Measurements from ENCODE around the gene HRH1.
"Not testable (repeated sequence)": the region's sequence is repeated elsewhere in the genome, so short reads cannot be mapped to it uniquely, and the experiment has no call there.

The HRH1 gene, protein sequence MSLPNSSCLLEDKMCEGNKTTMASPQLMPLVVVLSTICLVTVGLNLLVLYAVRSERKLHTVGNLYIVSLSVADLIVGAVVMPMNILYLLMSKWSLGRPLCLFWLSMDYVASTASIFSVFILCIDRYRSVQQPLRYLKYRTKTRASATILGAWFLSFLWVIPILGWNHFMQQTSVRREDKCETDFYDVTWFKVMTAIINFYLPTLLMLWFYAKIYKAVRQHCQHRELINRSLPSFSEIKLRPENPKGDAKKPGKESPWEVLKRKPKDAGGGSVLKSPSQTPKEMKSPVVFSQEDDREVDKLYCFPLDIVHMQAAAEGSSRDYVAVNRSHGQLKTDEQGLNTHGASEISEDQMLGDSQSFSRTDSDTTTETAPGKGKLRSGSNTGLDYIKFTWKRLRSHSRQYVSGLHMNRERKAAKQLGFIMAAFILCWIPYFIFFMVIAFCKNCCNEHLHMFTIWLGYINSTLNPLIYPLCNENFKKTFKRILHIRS

DNA sequence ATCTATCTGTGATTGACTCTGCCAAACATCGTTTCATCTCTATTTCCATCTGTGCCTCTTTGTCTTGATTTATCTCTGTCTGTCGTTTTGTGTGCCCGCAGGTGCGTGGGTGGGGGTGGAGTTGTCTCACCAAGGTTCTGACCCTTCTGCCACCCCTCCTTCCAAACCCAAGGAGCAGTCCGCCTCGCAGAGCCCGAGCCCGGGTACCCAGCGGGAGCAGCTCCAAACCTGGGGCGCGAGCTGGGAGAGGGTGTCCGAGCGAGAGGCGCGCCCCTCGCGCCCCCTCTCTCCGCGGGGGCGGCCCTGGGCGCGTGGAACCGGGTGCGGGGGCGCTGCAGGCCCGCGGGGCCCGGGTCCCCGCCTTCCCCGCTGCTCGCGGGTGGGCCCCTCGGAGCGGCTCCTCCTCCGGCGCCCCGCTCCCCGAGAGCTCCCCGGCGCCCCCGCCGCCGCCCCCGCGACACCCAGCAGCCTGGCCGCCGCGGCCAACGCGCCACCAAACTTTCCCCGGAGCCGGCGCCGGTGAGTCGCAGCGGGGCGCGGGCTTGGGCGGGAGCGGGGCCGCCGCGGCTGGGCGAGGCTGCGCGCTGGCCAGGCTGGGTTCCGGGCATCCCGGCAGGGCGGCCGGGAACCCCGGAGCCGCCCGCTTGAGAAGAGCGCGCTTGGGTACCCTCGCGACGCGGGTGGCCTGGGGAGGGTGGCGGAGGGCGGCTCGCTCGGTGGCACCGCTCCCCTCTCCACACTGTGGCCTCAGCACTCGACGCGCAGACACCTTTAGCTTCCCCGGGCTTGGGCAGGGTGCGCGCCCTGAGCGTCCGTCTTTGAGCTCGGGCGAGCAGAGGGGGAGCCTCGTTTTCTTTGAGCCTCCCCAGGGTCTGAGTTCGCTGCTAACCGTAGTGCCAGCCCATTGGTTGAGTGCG lies at the start of gene HRH1:
HRH1 (plus strand) TSS at position 458 of the 917 bp plus-strand sequence. CDS start 104,545 bp downstream, outside the sequence.
- no peak for DNase-seq (ENCODE audit: low spot score)

DNA sequence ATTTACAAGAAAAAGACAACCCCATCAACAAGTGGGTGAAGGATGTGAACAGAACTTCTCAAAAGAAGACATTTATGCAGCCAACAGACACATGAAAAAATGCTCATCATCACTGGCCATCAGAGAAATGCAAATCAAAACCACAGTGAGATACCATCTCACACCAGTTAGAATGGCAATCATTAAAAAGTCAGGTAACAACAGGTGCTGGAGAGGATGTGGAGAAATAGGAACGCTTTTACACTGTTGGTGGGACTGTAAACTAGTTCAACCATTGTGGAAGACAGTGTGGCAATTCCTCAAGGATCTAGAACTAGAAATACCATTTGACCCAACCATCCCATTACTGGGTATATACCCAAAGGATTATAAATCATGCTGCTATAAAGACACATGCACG lies 41.0 kb upstream of the HRH1 start:
- DNase-seq (ENCODE audit: low spot score), result not testable (repeated sequence)

- DNase-seq (ENCODE audit: low spot score), result no peak
Observed at GRCh38 chr3:11115548-11115947, 38.7 kb upstream of the HRH1 start.

- no peak for DNase-seq (ENCODE audit: low spot score)
Observed at GRCh38 chr3:11116336-11117059, 37.8 kb upstream of the HRH1 start.

DNA sequence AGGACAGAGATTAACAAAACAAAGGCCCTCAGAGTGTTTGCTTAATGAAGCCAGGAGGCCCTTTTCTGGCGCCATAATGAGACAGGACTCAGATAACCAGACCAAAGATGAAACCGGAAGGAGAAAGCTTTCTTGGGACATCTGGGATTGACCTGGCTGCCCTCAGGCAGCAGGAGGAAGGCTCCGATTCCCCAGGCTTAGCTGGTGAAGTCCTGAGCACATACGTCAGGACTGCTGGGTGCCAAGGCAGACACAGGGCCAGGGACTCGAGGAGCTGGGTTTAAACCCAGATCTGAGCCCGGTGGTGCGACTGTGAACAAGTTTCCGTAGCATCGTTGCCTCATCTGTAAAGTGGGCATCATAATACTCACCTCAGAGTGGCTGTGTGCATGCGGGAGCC lies 36.7 kb upstream of the HRH1 start:
- DNase-seq (ENCODE audit: low spot score), result no peak

GRCh38 chr3:11118181-11118682 lies 36.1 kb upstream of the HRH1 start:
- no peak for DNase-seq (ENCODE audit: low spot score)

- DNase-seq (ENCODE audit: low spot score), result no peak
Observed at GRCh38 chr3:11120091-11120805, 34.0 kb upstream of the HRH1 start.

- DNase-seq (ENCODE audit: low spot score), result no peak
Observed at GRCh38 chr3:11126653-11127052, 27.6 kb upstream of the HRH1 start.

DNA sequence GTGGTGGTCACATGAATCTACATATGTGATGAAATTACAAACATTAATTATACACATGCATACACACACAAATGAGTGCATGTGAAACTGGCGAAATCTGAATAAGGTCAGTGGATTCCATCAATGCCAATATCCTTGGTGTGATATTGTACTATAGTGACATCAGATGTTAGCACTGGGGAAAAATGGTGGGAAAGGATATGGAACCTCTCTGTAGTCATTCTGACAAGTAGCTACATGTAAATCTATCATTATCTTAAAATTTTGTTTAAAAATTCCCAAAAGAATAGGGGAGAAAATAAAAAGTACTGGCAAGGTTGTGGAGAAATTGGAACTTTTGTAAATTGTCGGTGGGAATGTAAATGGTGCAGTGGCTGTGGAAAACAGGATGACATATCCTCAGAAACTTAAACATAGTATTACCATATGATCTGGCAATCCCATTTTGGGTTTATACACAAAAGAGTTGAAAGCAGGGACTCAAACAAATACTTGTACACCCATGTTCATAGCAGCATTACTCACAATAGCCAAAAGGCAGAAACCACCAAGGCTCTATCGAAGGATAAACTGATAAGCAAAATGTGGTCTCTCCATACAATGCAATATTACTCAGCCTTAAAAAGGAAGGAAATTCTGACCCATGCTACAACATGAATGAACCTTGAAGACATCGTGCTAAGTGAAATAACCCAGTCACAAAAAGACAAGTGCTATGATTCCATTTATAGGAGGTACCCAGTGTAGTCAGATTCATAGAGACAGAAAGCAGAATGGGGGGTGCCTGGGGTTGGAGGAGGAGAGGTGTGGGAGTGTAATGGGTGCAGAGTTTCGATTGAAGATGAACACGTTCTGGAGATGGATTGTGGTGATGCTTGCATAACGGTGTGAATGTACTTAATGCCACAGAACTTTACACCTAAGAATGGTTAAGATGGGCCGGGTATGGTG lies 25.3 kb upstream of the HRH1 start:
- DNase-seq (ENCODE audit: low spot score), result no peak

DNA sequence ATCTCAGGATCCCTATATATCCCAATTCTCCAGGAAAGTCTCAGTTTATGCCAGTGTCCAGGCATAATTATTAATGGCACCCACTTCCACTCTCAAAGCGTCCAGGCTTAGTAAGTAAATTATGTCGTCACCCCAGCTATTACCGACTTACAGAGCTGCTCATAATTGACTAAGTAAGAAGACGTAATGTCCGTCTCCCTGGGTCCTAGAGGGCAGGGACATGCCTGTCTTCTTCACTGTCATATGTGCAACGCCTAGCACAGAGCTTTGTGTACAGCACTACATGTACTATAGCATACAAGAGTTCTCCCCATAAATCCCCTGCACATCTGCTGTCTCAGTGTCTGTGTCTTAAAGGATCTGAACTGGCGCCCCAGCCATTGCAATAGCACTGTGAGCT lies 23.9 kb upstream of the HRH1 start:
- DNase-seq (ENCODE audit: low spot score), result no peak

DNA sequence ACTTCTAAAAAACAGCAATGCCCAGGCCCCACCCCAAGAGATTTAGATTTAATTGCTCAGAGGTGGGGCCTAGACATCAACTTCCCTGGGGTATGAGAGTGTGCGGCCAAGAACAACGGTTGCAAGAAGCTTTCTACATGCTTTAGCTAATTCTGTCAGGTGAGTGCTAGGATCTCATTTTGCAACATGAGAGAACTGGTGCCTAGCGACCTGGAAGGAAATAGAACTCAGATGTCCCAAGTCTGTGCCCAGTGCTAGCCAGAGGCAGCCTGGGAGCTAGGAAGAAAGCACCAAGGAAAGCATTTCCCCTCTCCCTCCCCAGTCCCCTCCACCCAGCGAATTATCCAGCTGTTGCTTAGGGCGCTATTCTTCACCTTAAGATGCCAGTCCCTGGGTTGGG lies 22.9 kb upstream of the HRH1 start:
- no peak for DNase-seq (ENCODE audit: low spot score)

GRCh38 chr3:11131886-11132285 lies 22.4 kb upstream of the HRH1 start:
- DNase-seq (ENCODE audit: low spot score), result not testable (repeated sequence)

DNA sequence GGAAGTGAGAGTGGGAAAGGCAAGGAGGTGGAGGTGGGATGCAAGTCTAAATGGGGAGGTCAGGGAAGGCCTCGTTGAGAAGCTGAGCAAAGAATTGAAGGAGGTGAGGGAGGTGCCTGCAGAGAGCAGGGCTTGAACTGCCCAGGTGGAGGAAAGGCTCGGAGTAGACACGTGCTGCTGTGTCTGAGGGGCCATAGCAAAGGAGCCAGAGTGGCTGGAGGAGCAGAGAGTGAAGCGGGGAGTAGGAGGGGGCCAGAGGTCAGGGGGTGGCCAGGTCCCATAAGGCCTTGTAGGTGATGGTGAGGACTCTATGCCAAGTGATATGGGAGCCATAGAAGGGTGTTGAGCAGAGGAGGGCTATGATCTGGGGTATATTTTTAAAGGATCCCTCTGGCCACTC lies 21.4 kb upstream of the HRH1 start:
- DNase-seq (ENCODE audit: low spot score), result no peak

DNA sequence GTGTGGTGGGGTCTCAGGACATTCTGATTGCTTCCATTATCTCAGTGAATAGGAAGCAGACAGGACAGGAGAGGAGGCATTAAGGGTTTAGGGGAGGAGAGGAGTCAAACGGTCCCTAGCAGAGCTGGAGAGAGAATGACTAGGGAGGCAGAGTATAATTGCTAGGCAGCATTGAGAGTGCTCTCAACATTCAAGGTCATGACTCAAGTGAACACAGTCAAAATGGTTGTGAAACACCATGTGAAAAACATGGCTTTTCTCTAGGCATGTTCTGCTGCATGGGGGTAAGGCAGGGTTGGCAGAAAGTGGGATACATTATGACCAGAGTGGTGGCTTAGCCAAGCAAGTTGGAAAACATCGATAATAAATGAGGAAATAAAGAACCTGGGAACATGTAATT lies 19.5 kb upstream of the HRH1 start:
- DNase-seq (ENCODE audit: low spot score), result no peak

- DNase-seq (ENCODE audit: low spot score), result no peak
Observed at GRCh38 chr3:11136116-11136515, 18.2 kb upstream of the HRH1 start.

GRCh38 chr3:11136830-11137626 lies 17.3 kb upstream of the HRH1 start:
- DNase-seq (ENCODE audit: low spot score), result no peak

DNA sequence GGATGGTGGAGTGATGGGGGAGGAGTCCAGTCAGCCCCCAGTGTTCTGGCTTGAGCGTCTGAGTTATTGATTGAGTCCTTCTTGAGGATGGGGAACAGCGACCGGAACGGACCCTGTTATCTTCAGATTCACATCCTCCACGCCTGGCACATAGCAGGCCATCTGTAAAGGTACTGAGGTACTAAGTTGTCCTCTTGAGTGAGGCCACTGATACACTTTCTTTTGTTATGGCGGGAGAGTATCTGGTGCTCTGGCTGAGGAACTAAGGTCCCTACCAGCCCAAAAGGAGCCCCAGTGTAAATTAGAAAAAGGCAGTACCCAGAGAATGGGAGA lies 16.7 kb upstream of the HRH1 start:
- no peak for DNase-seq (ENCODE audit: low spot score)

DNA sequence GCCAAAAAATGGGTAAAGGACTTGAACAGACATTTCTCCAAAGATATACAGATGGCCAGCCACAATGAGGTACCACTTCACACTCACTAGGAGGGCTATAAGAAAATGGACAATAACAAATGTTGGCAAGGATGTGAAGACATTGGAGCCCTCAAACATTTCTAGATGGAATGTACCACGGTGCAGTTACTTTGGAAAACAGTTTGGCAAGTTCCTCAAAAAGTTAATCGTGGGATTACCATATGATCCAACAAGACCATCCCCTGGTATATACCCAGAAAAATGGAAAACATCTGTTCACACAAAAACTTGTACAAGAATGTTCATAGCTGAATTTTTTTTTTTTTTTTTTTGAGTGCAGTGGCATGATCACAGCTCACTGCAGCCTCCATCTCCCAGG lies 15.9 kb upstream of the HRH1 start:
- no peak for DNase-seq (ENCODE audit: low spot score)

- DNase-seq (ENCODE audit: low spot score), result no peak
Observed at GRCh38 chr3:11140030-11140712, 14.1 kb upstream of the HRH1 start.
